Ascending aorta (tissue), 2 donors: ENCODE measurements around the gene FBXL17. TPM values are rescaled to one million over a fixed set of nuclear protein-coding genes. Genes with fewer than 3 reads are reported as not detected.

Source experiments
- DNase-seq, 2 donors: peaks; one replicate each; pipeline ENCODE4 v3.0.0-alpha.2; 2019; ENCODE audit warnings: low spot score in 2 of 2
- H3K27ac ChIP-seq, 2 donors: fragments of 200-600 bp; sonication (generic); one replicate each; pipeline ENCODE4 v1.5.1; 2016 to 2017; ENCODE audit warnings: mild to moderate bottlenecking in 1 of 2
- H3K27me3 ChIP-seq: fragments of 200-600 bp; sonication (generic); one replicate; pipeline ENCODE4 v1.5.1; 2017
- H3K36me3 ChIP-seq, 2 donors: fragments of 200-600 bp; sonication (generic); one replicate each; pipeline ENCODE4 v1.5.1; 2016
- H3K4me1 ChIP-seq, 2 donors: fragments of 200-600 bp; sonication (generic); one replicate each; pipeline ENCODE4 v1.5.1; 2016 to 2017; ENCODE audit warnings: mild to moderate bottlenecking in 1 of 2
- H3K4me3 ChIP-seq, 2 donors: fragments of 200-600 bp; sonication (generic); one replicate each; pipeline ENCODE4 v1.5.1; 2016 to 2017; ENCODE audit warnings: mild to moderate bottlenecking in 1 of 2
- H3K9me3 ChIP-seq, 2 donors: fragments of 200-600 bp; sonication (generic); one replicate each; pipeline ENCODE4 v1.5.1; 2016
- intact Hi-C: fragments of 100-400 bp; cut with DNase I; formaldehyde crosslinking; loops from one replicate; pipeline ENCODE4 v1.15.1; 2023
- total RNA-seq: library from RNA; depleted of rRNA; stranded (reverse); fragments of >200 nt; gene quantifications from one replicate; pipeline ENCODE4 v1.1.0, GENCODE V29; 2016
- TF ChIP-seq, protein P1 (sequence below), 3 experiments: fragments of 200-600 bp in 2 of 3; fragments of 450-650 bp in 1 of 3; sonication (generic) in 2 of 3; IDR thresholded peaks; one replicate each; pipeline ENCODE4 v1.5.1; 2016 to 2019; ENCODE audit warnings: antibody characterized with exemption in 3 of 3, mild to moderate bottlenecking in 1 of 3, moderate library complexity in 1 of 3

The FBXL17 gene
- total RNA-seq, 1 donor from 2014 or later: 13.6 TPM

DNA sequence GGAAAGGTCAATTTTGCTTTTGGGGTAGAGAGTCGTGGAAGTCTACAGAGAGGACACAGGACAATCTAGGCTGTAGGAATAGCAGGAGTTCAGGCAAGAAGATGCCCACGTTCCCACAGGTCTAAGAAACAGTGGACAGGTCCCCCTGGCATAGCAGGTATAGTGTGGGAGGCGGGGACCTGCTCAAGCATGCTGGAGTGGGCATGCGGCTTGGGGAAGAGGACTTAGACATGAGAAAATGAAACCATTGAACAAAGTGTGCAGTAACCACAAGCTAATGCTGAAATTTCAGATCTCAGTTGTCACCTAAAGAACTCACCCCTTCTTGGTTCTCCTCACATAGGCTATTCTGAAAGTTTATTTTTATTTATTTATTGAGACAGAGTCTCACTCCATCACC is 568.3 kb downstream of the FBXL17 start:
- Histone ChIP-seq H3K27ac (no peak overlapping the region), H3K27me3 (no peaks in the 10 kb centered on the region), H3K4me3 (no peak overlapping the region), H3K4me1 (no peaks in the 10 kb centered on the region), H3K9me3 (no peaks in the 10 kb centered on the region), H3K36me3 (no peaks in the 10 kb centered on the region)
- no peak for DNase-seq
- intact Hi-C loops: no loop called here
- TF ChIP-seq, protein P1, sequence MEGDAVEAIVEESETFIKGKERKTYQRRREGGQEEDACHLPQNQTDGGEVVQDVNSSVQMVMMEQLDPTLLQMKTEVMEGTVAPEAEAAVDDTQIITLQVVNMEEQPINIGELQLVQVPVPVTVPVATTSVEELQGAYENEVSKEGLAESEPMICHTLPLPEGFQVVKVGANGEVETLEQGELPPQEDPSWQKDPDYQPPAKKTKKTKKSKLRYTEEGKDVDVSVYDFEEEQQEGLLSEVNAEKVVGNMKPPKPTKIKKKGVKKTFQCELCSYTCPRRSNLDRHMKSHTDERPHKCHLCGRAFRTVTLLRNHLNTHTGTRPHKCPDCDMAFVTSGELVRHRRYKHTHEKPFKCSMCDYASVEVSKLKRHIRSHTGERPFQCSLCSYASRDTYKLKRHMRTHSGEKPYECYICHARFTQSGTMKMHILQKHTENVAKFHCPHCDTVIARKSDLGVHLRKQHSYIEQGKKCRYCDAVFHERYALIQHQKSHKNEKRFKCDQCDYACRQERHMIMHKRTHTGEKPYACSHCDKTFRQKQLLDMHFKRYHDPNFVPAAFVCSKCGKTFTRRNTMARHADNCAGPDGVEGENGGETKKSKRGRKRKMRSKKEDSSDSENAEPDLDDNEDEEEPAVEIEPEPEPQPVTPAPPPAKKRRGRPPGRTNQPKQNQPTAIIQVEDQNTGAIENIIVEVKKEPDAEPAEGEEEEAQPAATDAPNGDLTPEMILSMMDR (IDR thresholded peaks at IDR 0.05): no peak

DNA sequence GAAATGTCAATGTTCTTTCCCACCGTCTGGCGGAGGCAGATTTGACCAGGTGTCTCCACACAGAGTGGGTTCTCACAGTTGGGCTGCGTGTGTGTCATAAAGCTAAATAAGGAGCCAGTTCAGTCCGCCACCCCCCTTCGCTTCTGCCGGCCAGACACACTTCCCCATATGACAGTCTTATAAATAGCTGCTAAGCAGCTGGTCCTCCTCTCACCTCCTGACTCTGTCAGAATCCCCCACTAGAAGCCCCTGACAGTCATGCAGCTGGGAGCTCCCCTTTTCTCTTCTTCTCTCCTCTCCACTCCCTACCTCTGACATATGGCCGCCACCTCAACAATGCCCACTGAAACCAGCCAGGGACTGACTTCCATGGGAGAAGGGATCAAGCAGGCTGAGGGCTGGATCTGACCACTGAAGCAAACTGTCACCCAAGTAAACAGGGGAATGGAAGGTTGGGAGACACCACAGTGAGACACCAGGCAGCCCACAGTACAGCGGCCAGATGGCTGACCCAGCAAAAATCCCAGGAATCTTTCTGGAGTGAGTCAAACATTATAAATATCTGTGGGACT is 569.2 kb downstream of the FBXL17 start:
- Histone ChIP-seq H3K36me3 (no peaks in the 10 kb centered on the region), H3K27ac (no peak overlapping the region), H3K9me3 (no peaks in the 10 kb centered on the region), H3K4me3 (no peak overlapping the region), H3K4me1 (no peaks in the 10 kb centered on the region), H3K27me3 (no peaks in the 10 kb centered on the region)
- intact Hi-C loops: no loop called here
- TF ChIP-seq, protein P1 (IDR thresholded peaks at IDR 0.05): no peak
- DNase-seq: no peak

DNA sequence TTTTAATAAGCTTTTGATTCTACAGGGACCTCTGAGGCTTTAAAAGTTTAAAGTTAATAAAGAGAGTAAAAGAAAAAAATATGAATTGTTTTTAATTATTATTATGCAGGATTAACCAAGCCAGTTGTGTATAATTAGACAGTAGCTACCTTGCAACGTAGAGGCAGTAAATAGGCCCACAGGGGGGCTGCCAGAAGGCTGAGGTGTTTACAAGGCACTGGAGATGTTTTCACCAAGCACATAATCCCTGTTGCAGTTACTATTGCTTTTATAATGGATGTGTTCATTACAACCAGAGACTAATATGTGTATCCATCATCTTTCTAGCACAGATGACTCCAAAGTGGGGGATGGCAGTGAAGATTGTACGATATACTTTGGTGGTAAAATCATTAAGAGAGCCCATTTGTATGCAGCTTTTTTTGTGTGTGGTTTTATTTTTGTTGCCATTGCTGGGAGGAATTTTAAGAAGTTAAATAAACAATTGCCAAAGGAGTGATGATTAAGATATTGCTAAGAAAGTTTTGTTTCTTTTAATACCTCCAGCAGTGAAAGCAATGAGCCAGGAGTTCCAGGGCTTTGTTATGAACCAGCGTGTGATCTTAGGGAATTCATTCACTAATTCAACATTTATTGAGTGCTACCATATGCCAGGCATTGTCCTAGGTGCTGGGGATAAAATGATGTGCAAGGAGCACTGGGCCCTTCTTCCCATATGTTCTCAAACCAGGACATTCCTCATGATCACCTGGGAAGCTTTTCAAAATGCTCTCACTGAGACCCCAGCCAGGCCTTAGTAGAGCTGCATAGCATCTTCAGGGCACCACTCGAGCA is 572.5 kb downstream of the FBXL17 start:
- intact Hi-C loops: no loop called here
- Histone ChIP-seq H3K4me3 (no peak overlapping the region), H3K9me3 (no peaks in the 10 kb centered on the region), H3K27ac (no peak overlapping the region), H3K4me1 (no peaks in the 10 kb centered on the region), H3K27me3 (no peaks in the 10 kb centered on the region), H3K36me3 (no peaks in the 10 kb centered on the region)
- no peak for DNase-seq
- TF ChIP-seq, protein P1 (IDR thresholded peaks at IDR 0.05): no peak
